Activated CD8-positive, alpha-beta memory T cell treated with anti-CD3 and anti-CD28 coated beads, Interleukin-2, amount 50 U/mL, for 24 hours (primary cell): ENCODE measurements around the gene HADH.
A peak's percentile ranks its signal among the peaks of the same experiment; 100 is the strongest.

ENCODE experiments used
- DNase-seq: peaks from one replicate; pipeline ENCODE4 v3.0.0-alpha.2; 2020; ENCODE audit errors: extremely low read depth

Gene HADH

DNA sequence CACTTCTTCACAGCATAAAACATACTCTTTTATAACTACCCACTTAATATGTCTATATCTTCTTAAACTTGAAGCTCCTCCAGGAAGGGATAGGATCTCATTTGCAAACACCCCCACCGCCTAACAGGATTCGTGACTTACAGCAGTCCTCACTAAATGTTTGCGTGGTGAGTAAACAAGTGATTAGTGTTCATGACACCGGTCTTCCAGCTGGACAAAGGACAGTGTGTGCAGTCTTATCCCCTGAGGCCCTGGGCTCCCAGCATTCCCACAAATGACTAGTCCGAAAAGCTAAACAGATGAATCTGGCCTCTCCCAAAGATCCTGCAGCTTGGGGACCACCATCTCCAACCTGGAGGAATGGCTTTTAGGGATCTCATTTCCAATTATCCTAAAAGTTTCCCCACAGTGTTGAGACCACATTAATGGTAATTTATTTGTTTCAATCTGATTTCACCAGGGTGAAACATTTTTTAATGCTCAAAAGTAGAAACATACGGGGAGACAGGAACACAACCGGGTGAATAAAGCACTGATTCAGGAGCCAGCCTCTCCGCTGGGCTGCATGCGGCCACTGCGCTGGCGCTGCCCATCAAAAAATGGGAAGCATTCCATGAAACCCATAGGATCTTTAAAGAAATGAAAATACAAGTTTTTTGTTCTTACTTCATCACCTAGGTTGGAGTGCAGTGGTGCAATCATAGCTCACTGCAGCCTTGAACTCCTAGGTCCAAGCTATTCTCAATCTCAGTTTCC lies 69.2 kb downstream of the HADH start:
- no peak for DNase-seq

DNA sequence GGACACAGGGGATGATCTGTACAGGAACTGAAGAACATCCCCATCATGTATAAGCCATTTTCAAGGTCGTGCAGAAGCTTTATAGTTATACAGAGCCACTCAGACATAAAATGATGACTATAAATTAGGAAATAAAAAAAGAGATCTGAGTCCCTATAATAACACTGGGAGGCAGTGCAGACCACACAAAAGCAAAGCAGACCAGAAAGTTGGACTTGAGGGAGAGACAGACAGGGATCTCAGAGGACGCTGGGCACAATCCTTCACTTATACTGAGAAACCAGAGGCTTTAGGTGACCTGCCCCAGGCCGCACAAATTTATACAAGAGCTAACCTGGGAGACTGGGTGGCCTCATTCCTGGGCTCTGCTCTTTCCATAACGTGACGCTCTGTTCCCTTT lies 70.5 kb downstream of the HADH start:
- no peak for DNase-seq

DNA sequence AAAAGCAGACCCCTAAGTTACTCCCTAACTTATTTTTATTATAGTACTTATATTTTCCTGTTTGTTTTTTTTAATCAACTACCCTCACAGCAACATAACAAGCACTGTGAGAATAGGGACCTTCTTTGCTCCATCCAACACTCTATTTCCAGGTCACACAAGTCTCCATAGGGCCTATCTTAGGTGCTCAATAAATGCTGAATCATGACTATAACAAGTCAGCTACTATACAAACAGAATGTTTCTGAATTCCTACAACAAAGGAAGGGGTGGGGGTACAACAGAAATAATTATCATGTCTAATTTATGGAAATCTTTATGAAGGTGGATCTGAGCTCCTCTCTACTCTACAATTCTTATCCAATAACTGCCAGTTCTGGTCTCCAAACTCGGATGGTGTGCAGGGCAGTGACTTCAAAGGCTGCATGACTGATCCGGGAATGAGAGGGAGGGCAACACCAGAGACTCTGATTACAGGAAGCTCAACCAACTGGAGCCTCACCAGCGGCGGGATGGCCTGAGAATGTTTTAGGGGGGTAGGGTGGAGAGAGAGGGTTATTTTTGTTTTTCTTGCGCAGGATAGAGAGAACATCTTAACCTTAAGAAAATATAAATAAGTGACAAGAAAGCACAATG lies 71.1 kb downstream of the HADH start:
- DNase-seq = no peak

DNA sequence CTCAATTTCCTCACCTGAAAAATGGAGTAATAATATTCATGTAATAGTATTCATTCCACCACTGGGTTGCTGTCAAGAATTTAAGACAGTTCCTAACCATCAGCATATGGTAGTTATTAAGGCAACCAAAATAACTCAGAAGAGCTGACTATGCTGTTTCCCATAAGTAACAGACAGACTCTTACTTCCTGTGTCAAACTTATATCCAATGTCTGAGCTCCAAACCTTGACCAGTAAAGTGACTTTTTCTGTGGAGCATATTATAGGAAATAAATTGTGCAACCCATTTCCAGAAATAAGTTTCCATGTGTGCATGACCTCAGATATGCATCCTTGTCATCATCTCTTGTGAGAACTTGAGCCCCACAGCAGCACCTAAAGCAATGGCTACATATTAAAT lies 78.8 kb downstream of the HADH start:
- DNase-seq = no peak

DNA sequence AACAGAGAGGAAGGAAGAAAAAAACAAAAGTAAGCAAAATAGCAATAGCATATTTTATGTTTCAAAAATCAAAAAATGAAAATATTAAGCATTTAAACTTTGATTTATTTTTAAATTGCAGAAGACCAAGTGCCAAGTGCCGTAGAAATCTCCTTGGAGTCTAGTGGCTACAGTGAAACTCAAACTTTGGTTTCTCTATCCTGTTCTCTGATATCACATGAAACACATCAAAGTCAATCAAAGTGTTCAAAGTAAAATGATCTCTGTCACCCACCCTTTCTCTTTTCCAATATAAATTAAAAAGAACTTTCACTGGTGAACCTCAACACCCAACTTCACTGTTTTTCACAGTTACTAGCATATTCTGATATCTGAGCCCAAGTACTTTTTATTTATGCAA lies 81.1 kb downstream of the HADH start:
- no peak for DNase-seq

DNA sequence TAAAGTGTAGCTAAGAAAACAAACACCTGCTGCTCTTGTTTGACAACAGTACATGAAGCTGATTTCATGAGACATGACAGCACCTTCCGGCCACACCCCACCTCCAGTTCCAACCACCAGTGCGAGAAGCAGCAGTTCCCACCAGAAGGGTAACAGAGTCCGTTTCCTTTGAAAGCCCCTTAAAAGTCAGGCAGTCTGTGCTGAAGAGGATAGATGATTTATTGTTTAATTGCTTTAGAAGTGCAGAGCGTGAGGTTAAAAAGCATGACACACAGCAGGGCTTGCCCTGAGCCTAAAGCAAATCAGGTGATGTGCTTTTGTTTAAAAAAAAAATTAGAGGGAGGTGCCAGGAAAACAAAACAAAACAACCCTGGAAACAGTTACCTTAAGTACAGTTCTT lies 82.6 kb downstream of the HADH start:
- peak; percentile 27 for DNase-seq

DNA sequence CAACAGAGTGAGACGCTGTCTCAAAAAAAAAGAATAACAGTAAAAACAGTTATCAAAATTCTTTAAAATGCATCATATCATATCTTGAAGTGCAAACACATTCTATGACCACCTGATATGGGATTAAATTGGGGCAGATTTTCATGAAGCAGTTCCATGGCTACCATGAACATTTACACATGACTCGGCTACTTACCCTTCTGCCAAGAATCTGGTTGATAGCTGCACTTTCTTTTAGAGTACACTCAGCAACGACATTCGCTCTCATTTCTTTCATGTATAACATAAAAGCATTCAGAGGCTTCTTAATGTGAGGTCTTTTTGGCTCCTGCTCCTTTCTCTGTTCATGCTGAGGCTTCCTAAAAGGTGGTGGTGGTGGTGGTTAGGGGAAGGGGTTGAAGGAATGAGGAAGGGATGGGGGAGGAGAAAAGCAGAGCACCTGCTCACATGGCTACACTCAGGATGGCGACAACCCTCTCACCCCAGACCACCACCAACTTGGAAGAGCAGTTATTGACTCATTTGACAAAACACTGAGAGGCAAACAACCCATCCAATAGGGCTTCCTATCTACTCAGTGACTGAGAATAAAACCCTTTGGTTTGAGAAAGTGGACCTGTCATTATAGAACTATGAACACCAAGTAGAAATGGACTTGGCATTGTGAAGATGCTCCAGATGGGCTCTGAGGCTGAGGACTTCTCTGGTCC lies 88.5 kb downstream of the HADH start:
- no peak for DNase-seq

DNA sequence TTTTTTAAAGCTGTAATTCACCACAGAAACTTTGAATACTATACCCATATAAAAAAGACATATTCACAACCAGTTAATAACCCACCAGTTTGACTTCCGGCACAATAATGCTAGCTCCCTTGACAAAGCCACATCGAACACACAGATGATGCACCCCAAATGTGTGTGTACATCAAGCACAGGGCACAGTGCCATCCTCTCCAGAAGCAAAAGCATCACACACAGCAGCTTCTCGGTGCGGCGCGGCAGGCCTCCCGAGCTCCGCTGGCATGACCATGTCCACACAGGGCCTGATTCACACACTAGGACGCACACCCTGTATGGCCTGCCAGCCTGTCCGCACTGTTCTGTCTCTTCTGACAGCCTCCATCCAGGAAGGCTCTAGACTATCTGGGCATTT lies 91.1 kb downstream of the HADH start:
- DNase-seq = no peak

DNA sequence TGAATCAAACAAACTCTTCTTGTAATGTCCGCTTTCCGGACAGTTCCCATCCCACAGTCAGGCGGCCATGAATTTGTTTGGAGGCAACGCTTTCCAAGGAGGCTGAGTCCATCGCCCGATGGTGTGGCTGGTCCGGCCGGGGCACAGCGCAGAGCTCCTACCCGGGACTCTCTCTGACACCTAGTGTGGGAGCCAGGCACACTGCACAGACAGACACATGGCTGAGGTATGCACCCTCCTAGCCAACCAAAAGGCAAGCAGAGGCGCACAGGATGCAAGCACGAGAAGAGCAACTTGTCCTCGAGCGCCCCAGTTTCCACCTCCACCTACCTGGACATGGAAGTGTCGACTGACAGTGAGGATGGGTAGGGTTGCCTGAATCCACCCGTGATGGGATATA lies 91.6 kb downstream of the HADH start:
- DNase-seq = no peak
